Keratinocyte (primary cell): Measurements from ENCODE around the gene SH3PXD2A.
A peak's percentile ranks its signal among the peaks of the same experiment; 100 is the strongest.

ENCODE experiments used
- EZH2 ChIP-seq: IDR thresholded peaks from one replicate; pipeline ENCODE4 v1.6.1; 2012; ENCODE audit warnings: inconsistent platforms, mild to moderate bottlenecking, low read length, moderate library complexity
- TF ChIP-seq, protein P1 (sequence below), 3 experiments: IDR thresholded peaks in 1 of 3; conservative IDR thresholded peaks in 1 of 3; optimal IDR thresholded peaks in 1 of 3; 2 replicates in 2 of 3; 3 replicates in 1 of 3; pipeline versions ENCODE3 to v1.5.1; 2011; ENCODE audit warnings: low read length in 3 of 3, mild to moderate bottlenecking in 3 of 3, moderate library complexity in 2 of 3, control low read depth in 1 of 3, inconsistent platforms in 1 of 3; ENCODE audit not compliant: insufficient read depth in 2 of 3; ENCODE audit errors: extremely low read depth in 1 of 3

DNA sequence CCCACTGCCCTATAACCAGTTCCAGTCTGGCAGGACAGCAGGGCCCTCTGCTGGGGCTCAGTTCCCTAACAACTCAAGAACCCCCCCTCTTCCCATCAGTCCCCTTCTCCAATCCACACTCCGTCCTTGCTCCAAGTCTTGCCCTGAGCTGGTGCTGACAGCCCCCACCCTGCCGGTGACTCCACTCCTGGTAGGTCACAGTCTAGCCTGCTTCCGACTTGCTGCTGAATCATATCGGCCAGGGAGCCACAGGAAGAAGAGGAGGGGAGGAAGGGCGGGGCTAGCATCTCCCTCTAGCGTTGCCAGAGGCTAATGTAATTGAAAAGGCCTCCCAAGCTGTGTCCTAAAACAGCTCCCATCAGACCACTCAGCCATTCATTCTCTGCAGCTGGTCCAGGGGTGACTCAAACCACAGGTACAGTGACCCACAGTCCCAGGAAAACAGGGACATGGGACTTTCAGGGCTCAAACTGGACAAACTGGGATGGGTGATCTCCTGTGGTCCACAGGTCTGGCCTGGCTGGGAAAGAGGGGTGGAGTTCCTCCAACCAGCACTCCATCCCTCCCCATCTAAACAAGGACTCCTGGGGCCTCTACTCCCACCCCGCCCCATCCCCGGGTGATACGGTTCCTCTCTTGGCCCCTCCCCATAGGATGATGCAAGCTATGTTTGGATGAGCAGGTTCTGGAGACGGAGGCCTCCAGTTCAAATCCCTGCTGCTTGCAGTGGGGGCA, 158.8 kb downstream of the SH3PXD2A start:
- TF ChIP-seq, protein P1, sequence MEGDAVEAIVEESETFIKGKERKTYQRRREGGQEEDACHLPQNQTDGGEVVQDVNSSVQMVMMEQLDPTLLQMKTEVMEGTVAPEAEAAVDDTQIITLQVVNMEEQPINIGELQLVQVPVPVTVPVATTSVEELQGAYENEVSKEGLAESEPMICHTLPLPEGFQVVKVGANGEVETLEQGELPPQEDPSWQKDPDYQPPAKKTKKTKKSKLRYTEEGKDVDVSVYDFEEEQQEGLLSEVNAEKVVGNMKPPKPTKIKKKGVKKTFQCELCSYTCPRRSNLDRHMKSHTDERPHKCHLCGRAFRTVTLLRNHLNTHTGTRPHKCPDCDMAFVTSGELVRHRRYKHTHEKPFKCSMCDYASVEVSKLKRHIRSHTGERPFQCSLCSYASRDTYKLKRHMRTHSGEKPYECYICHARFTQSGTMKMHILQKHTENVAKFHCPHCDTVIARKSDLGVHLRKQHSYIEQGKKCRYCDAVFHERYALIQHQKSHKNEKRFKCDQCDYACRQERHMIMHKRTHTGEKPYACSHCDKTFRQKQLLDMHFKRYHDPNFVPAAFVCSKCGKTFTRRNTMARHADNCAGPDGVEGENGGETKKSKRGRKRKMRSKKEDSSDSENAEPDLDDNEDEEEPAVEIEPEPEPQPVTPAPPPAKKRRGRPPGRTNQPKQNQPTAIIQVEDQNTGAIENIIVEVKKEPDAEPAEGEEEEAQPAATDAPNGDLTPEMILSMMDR (optimal IDR thresholded peaks at IDR 0.05 in 1 of 3, IDR thresholded peaks at IDR 0.05 in 1 of 3, conservative IDR thresholded peaks at IDR 0.05 in 1 of 3; ENCODE audit: extremely low read depth in 1 of 3, insufficient read depth in 2 of 3, low read length in 3 of 3): peak; percentile 24 to 44 (median 36)
- no peak for TF ChIP-seq EZH2
